Measurements from ENCODE around the gene GRB10.

- TF ChIP-seq CTCF (IDR thresholded peaks at IDR 0.05) (no peak), EP300 (IDR thresholded peaks at IDR 0.05) (no peak), POLR2A (IDR thresholded peaks at IDR 0.05) (no peak)
Observed at GRCh38 chr7:50739744-50740435, 42.8 kb downstream of the GRB10 start.

All from ovary (tissue), 3 donors.